GM12891 (cell line): ENCODE data around the gene SCNN1A.

Experiments
- POLR2A ChIP-seq: IDR thresholded peaks from 2 replicates; pipeline ENCODE4 v1.6.1; 2011; ENCODE audit warnings: low read depth, low read length, control low read depth
- POLR2AphosphoS5 ChIP-seq: IDR thresholded peaks from 2 replicates; pipeline ENCODE4 v1.6.1; 2011; ENCODE audit warnings: low read depth, low read length, control low read depth
- POU2F2 ChIP-seq: IDR thresholded peaks from 2 replicates; pipeline ENCODE4 v1.6.1; 2011; ENCODE audit warnings: low read depth, mild to moderate bottlenecking, control low read depth, low read length, moderate library complexity
- SPI1 ChIP-seq: IDR thresholded peaks from 2 replicates; pipeline ENCODE4 v1.6.1; 2011; ENCODE audit warnings: low read depth, low read length, control low read depth
- TAF1 ChIP-seq: IDR thresholded peaks from 2 replicates; pipeline ENCODE4 v1.6.1; 2011; ENCODE audit warnings: low read depth, low read length, control low read depth

DNA sequence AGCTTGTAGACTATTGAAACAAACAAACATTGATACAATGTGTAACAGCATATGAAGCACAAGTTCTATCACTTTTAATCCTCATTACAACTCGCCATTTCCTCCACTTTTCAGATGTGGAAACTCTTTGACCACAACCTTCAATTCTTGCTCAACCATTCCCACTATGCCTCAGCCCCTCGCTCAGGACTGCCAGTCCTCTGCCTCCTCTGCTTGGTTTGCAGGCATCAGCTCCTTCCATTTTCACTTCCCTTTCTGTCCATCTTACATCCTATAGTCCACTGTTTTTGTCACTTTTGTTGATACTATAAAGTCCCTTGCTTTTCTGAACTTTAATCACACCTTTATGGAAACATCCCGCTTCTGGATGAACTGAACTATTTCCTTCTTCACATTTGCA, 41.2 kb upstream of the SCNN1A start:
- TF ChIP-seq POLR2A (no peak), POLR2AphosphoS5 (no peak), TAF1 (no peak), SPI1 (peak; percentile 78), POU2F2 (no peak)
